ENCODE results near the gene AMN1. TPM values are rescaled to one million over a fixed set of nuclear protein-coding genes. Genes with fewer than 3 reads are reported as not detected.

AMN1 gene
- total RNA-seq, 2 donors from 2014 or later = 2.9 to 3.6 TPM

- Mint-ChIP-seq H3K4me1 (ENCODE audit: low read depth in 2 of 2) (no peaks in the 10 kb centered on the region), H3K4me3 (no peak overlapping the region), H3K9me3 (no peaks in the 10 kb centered on the region), H3K27ac (no peak overlapping the region), H3K27me3 (no peaks in the 10 kb centered on the region), H3K36me3 (no peaks in the 10 kb centered on the region)
- peak in 1 of 2 donors; percentile 28 for ATAC-seq
- DNase-seq (ENCODE audit: low spot score) = no peak
These were observed 102.4 kb downstream of the AMN1 start for GRCh38 chr12:31626270-31626995.

- no peaks in the 10 kb centered on the region for H3K9me3 Mint-ChIP-seq
- ATAC-seq (no peak), DNase-seq (ENCODE audit: low spot score) (no peak)
- no peak overlapping the region for H3K27ac Mint-ChIP-seq
- H3K36me3 Mint-ChIP-seq = no peaks in the 10 kb centered on the region
- H3K4me3 Mint-ChIP-seq = no peak overlapping the region
- H3K4me1 Mint-ChIP-seq (ENCODE audit: low read depth in 2 of 2) = no peaks in the 10 kb centered on the region
- no peaks in the 10 kb centered on the region for H3K27me3 Mint-ChIP-seq
These were observed 106.8 kb downstream of the AMN1 start for GRCh38 chr12:31622038-31622437.

Other genes starting within 250 kb of the AMN1 start
- gene DENND5B, start 137.9 kb downstream of the AMN1 start, total RNA-seq = under 1 TPM; 0.05 to 0.95 TPM
- gene ETFBKMT, start 69.3 kb downstream of the AMN1 start, total RNA-seq = under 1 TPM; 0.69 to 0.89 TPM
- 100 to 1,000 TPM in 1 of 2 donors, 10 to 100 TPM in 1; 71.7 to 107 TPM for gene RESF1, start 230.4 kb upstream of the AMN1 start, total RNA-seq